GM12878 (cell line): ENCODE results near the gene VTI1A. TPM values are rescaled to one million over a fixed set of nuclear protein-coding genes. Genes with fewer than 3 reads are reported as not detected.

Experiments used
- ATAC-seq: fragments of 200-7000 bp; cut with Tn5 transposase; 3 replicates; pipeline ENCODE4 v1.9.1; 2020; ENCODE audit warnings: mild to moderate bottlenecking, moderate library complexity
- BruUV-seq: library from RNA; stranded (reverse); fragments of 400-500 nt; replicated peaks from 2 replicates; lab custom pipeline; 2021; lab: Mats Ljungman, UMichigan
- CTCF ChIA-PET: fragments of 300-600 bp; sonication (Branson Sonifier 250); formaldehyde crosslinking; extraction: SDS; loops from one replicate; lab custom pipeline; 2021; ENCODE audit warnings: inconsistent platforms; lab: Yijun Ruan, JAX
- POLR2A ChIA-PET: fragments of 350-600 bp; formaldehyde crosslinking; extraction: SDS; loops from one replicate; lab custom pipeline; 2021; ENCODE audit warnings: inconsistent platforms; lab: Charles Lee
- RAD21 ChIA-PET: fragments of 300-600 bp; sonication (Branson Sonifier 250); formaldehyde crosslinking; loops from one replicate; lab custom pipeline; 2023; ENCODE audit warnings: antibody characterized with exemption; ENCODE audit not compliant: unreplicated experiment; lab: Charles Lee
- SMC1A ChIA-PET: fragments of 300-600 bp; sonication (Branson Sonifier 250); formaldehyde crosslinking; loops from one replicate; lab custom pipeline; 2023; ENCODE audit not compliant: unreplicated experiment, uncharacterized antibody; lab: Charles Lee
- DNase-seq: peaks from one replicate; pipeline ENCODE4 v3.0.0-alpha.2; 2011; ENCODE audit warnings: low read depth, low spot score
- FAIRE-seq: peaks from 3 replicates; lab custom pipeline; 2011; peaks lifted over from hg19 to GRCh38; lab: Jason Lieb, UNC
- H2AFZ ChIP-seq: 2 replicates; pipeline ENCODE4 v1.6.0; 2011; ENCODE audit warnings: low read depth, low read length, control low read depth; ENCODE audit not compliant: control insufficient read depth
- H3K27ac ChIP-seq: 2 replicates; pipeline ENCODE4 v1.5.1; 2011; ENCODE audit warnings: control low read depth; ENCODE audit not compliant: control insufficient read depth, insufficient read depth
- H3K27me3 ChIP-seq, 2 experiments: replicated peaks in 1 of 2; 2 replicates each; pipeline versions ENCODE4 v1.6.0 to v1.6.1; 2011; ENCODE audit warnings: low read length in 1 of 2; ENCODE audit not compliant: control insufficient read depth in 2 of 2, insufficient read depth in 2 of 2
- H3K36me3 ChIP-seq, 2 experiments: 2 replicates each; pipeline ENCODE4 v1.5.1; 2011; ENCODE audit warnings: low read length in 1 of 2; ENCODE audit not compliant: control insufficient read depth in 2 of 2, insufficient read depth in 2 of 2
- H3K4me1 ChIP-seq: 2 replicates; pipeline ENCODE4 v1.6.1; 2011; ENCODE audit warnings: mild to moderate bottlenecking, low read length, moderate library complexity, mixed read lengths; ENCODE audit not compliant: control insufficient read depth, insufficient read depth
- H3K4me2 ChIP-seq: 2 replicates; pipeline ENCODE4 v1.6.0; 2011; ENCODE audit warnings: control low read depth; ENCODE audit not compliant: control insufficient read depth, insufficient read depth
- H3K4me3 ChIP-seq: fragments of 200-600 bp; sonication (generic); 2 replicates; pipeline ENCODE4 v1.5.1; 2016
- H3K79me2 ChIP-seq: 2 replicates; pipeline ENCODE4 v1.6.0; 2011; ENCODE audit warnings: low read length; ENCODE audit not compliant: control insufficient read depth, insufficient read depth
- H3K9ac ChIP-seq: 2 replicates; pipeline ENCODE4 v1.8.0; 2011; ENCODE audit warnings: low read length, control low read depth, mixed read lengths; ENCODE audit not compliant: control insufficient read depth, insufficient read depth
- H3K9me3 ChIP-seq: replicated peaks from 3 replicates; pipeline ENCODE4 v1.5.1; 2011; ENCODE audit warnings: mild to moderate bottlenecking, low read length; ENCODE audit not compliant: control insufficient read depth, insufficient read depth
- H4K20me1 ChIP-seq: 2 replicates; pipeline ENCODE4 v1.6.0; 2011; ENCODE audit not compliant: control insufficient read depth, insufficient read depth
- BHLHE40 ChIP-seq, 2 experiments: fragments of 450-650 bp in 1 of 2; IDR thresholded peaks; 2 replicates each; pipeline ENCODE4 v1.6.1; 2011 to 2017; ENCODE audit warnings: low read depth in 2 of 2, borderline replicate concordance in 1 of 2, improper control_type of control experiment in 1 of 2, low read length in 1 of 2, mild to moderate bottlenecking in 1 of 2
- CBX5 ChIP-seq: sonication (generic); IDR thresholded peaks from 2 replicates; pipeline ENCODE4 v1.6.1; 2016; ENCODE audit warnings: low read depth, moderate library complexity, mild to moderate bottlenecking, inconsistent platforms
- DPF2 ChIP-seq: fragments of 450-650 bp; IDR thresholded peaks from 2 replicates; pipeline ENCODE4 v1.6.1; 2017; ENCODE audit warnings: mild to moderate bottlenecking
- EZH2 ChIP-seq: IDR thresholded peaks from 2 replicates; pipeline ENCODE4 v1.6.1; 2012; ENCODE audit warnings: low read depth, mild to moderate bottlenecking, control low read depth, inconsistent platforms, low read length, borderline replicate concordance; ENCODE audit not compliant: control insufficient read depth
- JUNB ChIP-seq: IDR thresholded peaks from 2 replicates; pipeline ENCODE4 v1.6.1; 2016; ENCODE audit warnings: antibody characterized with exemption, mild to moderate bottlenecking
- KAT2A ChIP-seq: conservative IDR thresholded peaks from 2 replicates; pipeline ENCODE4 v1.6.1; 2011; ENCODE audit warnings: low read depth, low read length; ENCODE audit not compliant: control insufficient read depth
- KDM1A ChIP-seq: fragments of 200-600 bp; sonication (generic); IDR thresholded peaks from 2 replicates; pipeline ENCODE4 v1.6.1; 2016; ENCODE audit warnings: borderline replicate concordance
- MTA2 ChIP-seq: fragments of 450-650 bp; IDR thresholded peaks from 2 replicates; pipeline ENCODE4 v1.6.1; 2016; ENCODE audit warnings: low read depth, mild to moderate bottlenecking, moderate library complexity
- MXI1 ChIP-seq: fragments of 150-350 bp; IDR thresholded peaks from 2 replicates; pipeline ENCODE4 v1.6.1; 2011; ENCODE audit warnings: low read depth, mild to moderate bottlenecking, inconsistent platforms, low read length, improper control_type of control experiment
- NFXL1 ChIP-seq: fragments of 450-650 bp; IDR thresholded peaks from 2 replicates; pipeline ENCODE4 v1.6.1; 2017; ENCODE audit warnings: antibody characterized with exemption, mild to moderate bottlenecking, borderline replicate concordance
- NRF1 ChIP-seq: conservative IDR thresholded peaks from 2 replicates; pipeline ENCODE4 v1.6.1; 2011; ENCODE audit warnings: mild to moderate bottlenecking, low read depth, low read length, improper control_type of control experiment
- PBX3 ChIP-seq: IDR thresholded peaks from 2 replicates; pipeline ENCODE4 v1.6.1; 2011; ENCODE audit warnings: mild to moderate bottlenecking, low read depth, low read length, moderate library complexity; ENCODE audit not compliant: insufficient replicate concordance
- RAD51 ChIP-seq: fragments of 450-650 bp; IDR thresholded peaks from 2 replicates; pipeline ENCODE4 v1.6.1; 2016; ENCODE audit warnings: moderate library complexity, mild to moderate bottlenecking, inconsistent platforms
- SMC3 ChIP-seq: IDR thresholded peaks from 2 replicates; pipeline ENCODE4 v1.6.1; 2011; ENCODE audit warnings: low read length, improper control_type of control experiment, borderline replicate concordance
- SREBF1 ChIP-seq: IDR thresholded peaks from 2 replicates; pipeline ENCODE4 v1.6.1; 2012; ENCODE audit warnings: mild to moderate bottlenecking, low read length
- SRF ChIP-seq, 2 experiments: IDR thresholded peaks; 2 replicates each; pipeline ENCODE4 v1.6.1; 2011; ENCODE audit warnings: low read depth in 2 of 2, low read length in 2 of 2, mild to moderate bottlenecking in 1 of 2, moderate library complexity in 1 of 2
- STAT3 ChIP-seq: IDR thresholded peaks from 2 replicates; pipeline ENCODE4 v1.6.1; 2011; ENCODE audit warnings: low read depth, low read length, improper control_type of control experiment
- SUPT20H ChIP-seq: IDR thresholded peaks from 2 replicates; pipeline ENCODE4 v1.6.1; 2011; ENCODE audit warnings: low read depth, mild to moderate bottlenecking, low read length, moderate library complexity, borderline replicate concordance; ENCODE audit not compliant: control insufficient read depth
- TCF3 ChIP-seq: IDR thresholded peaks from 2 replicates; pipeline ENCODE4 v1.6.1; 2012; ENCODE audit warnings: low read depth, mild to moderate bottlenecking, low read length, borderline replicate concordance; ENCODE audit not compliant: insufficient read depth
- ZBED1 ChIP-seq: IDR thresholded peaks from 2 replicates; pipeline ENCODE4 v1.6.1; 2016; ENCODE audit warnings: borderline replicate concordance
- WGBS: methylation state at CpG from one replicate; pipeline ENCODE4 v1.1.6; 2016; ENCODE audit warnings: low lambda C conversion rate; ENCODE audit not compliant: insufficient replicate concordance, insufficient coverage; ENCODE audit errors: missing lambda C conversion rate; 5-methylcytosine and 5-hydroxymethylcytosine counted together
- in situ Hi-C: fragments of 300-500 bp; cut with MboI; formaldehyde crosslinking; loops from 9 replicates; pipeline ENCODE4 v1.14.3; 2018; ENCODE audit warnings: mixed read lengths
- intact Hi-C: fragments of 100-400 bp; cut with micrococcal nuclease; formaldehyde crosslinking; loops from one replicate; pipeline ENCODE4 v1.14.2; 2022; ENCODE audit not compliant: unreplicated experiment
- polyA plus RNA-seq, 11 experiments: library from polyadenylated mRNA; depleted of rRNA in 4 of 11; unstranded in 6 of 11; stranded (reverse) in 5 of 11; fragments of >200 nt; fragmentation: Nextera tagmentation in 4 of 11; fragmentation: Illumina TruSeq in 1 of 11; extraction: Ambion mirVana in 4 of 11; extraction: Trizol in 1 of 11; gene quantifications; 1 replicate in 1 of 11; 2 replicates in 10 of 11; pipeline versions ENCODE4 v1.2.1 to v1.2.3, GENCODE V29; 2011 to 2016; ENCODE audit warnings: inconsistent platforms in 2 of 11, missing spikeins in 2 of 11, low read depth in 1 of 11
- total RNA-seq, 4 experiments: library from RNA; depleted of rRNA in 3 of 4; stranded (reverse); fragments of >200 nt in 3 of 4; fragmentation: Illumina TruSeq in 1 of 4; extraction: Trizol in 1 of 4; gene quantifications; 2 replicates each; pipeline versions ENCODE4 v1.2.1 to v1.2.3, GENCODE V29; 2013 to 2021

Gene VTI1A
- total and polyA plus RNA-seq, 10 of the 15 experiments (the other 5 are each of a cell fraction or from before 2014, with no cell fraction given): 12.4 to 43.2 (median 27.5) TPM

- no peak for TF ChIP-seq KAT2A
- no peak for TF ChIP-seq SREBF1
- TF ChIP-seq BHLHE40 (IDR thresholded peaks at IDR 0.05; ENCODE audit: borderline replicate concordance in 1 of 2, low read depth in 2 of 2, low read length in 1 of 2): no peak
- no peak for TF ChIP-seq TCF3
- no peak for TF ChIP-seq CBX5
- TF ChIP-seq NFXL1: no peak
- no peak for TF ChIP-seq EZH2
- TF ChIP-seq SRF (IDR thresholded peaks at IDR 0.05; ENCODE audit: low read depth in 2 of 2, low read length in 2 of 2): no peak
- no peak for TF ChIP-seq PBX3
- TF ChIP-seq DPF2: no peak
- TF ChIP-seq KDM1A: no peak
- no peak for TF ChIP-seq JUNB
- no peak for TF ChIP-seq MXI1
- no peak for TF ChIP-seq RAD51
- no peak for TF ChIP-seq MTA2
- no peak for TF ChIP-seq STAT3
- no peak for TF ChIP-seq NRF1
- no peak for TF ChIP-seq SMC3
- TF ChIP-seq ZBED1: no peak
- no peak for TF ChIP-seq SUPT20H
- POLR2A ChIA-PET: no interaction called here
- CTCF ChIA-PET: interaction anchor here (0.6 kb wide), 1 partner anchor 1932 kb away, joined by 3 read pairs; no protein-coding TSS in a partner anchor
Measured at GRCh38 chr10:112675560-112676083, 228.6 kb downstream of the VTI1A start.

More at GRCh38 chr10:112675560-112676083, 228.6 kb downstream of the VTI1A start:
- in situ Hi-C loops: no loop called here
- ATAC-seq (no peak), FAIRE-seq (no peak), DNase-seq (no peak)
- H3K4me2 ChIP-seq: no peak overlapping the region
- H3K9ac ChIP-seq: no peak overlapping the region
- no peak overlapping the region for H3K27ac ChIP-seq
- intact Hi-C loops: no loop called here
- H3K4me1 ChIP-seq: no peaks in the 10 kb centered on the region
- no peaks in the 10 kb centered on the region for H3K79me2 ChIP-seq
- SMC1A ChIA-PET: no interaction called here
- H3K36me3 ChIP-seq: no peaks in the 10 kb centered on the region; a peak in 1 of 4 replicates
- WGBS: 96% methylated on average over 10 of the region's 10 CpGs
- RAD21 ChIA-PET: no interaction called here
- no peaks in the 10 kb centered on the region for H3K9me3 ChIP-seq
- no peaks in the 10 kb centered on the region for H3K27me3 ChIP-seq
- no TSS peak for BruUV-seq
- H4K20me1 ChIP-seq: no peaks in the 10 kb centered on the region
- no peak overlapping the region for H2AFZ ChIP-seq
- H3K4me3 ChIP-seq: no peak overlapping the region
